ENCODE data around the gene C2orf42.
"Not testable (repeated sequence)": the region's sequence is repeated elsewhere in the genome, so short reads cannot be mapped to it uniquely, and the experiment has no call there.

Gene C2orf42

DNA sequence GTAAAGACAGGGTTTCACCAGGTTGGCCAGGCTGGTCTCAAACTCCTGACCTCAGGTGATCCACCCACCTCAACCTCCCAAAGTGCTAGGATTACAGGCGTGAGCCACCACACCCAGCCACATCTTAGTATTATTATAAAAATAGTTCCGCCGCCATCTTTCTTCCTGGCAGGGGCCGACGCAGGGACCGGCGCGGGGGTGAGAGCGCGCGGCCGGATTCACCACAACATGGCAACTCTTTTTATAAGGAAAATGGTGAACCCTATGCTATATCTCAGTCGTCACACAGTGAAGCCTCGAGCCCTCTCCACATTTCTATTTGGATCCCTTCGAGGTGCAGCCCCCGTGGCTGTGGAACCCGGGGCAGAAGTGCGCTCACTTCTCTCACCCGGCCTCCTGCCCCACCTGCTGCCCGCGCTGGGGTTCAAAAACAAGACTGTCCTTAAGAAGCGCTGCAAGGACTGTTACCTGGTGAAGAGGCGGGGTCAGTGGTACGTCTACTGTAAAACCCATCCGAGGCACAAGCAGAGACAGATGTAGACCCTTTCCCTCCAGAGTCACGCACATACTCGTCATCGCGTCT is 88.4 kb downstream of the C2orf42 start:
- DNase-seq, result not testable (repeated sequence)

DNA sequence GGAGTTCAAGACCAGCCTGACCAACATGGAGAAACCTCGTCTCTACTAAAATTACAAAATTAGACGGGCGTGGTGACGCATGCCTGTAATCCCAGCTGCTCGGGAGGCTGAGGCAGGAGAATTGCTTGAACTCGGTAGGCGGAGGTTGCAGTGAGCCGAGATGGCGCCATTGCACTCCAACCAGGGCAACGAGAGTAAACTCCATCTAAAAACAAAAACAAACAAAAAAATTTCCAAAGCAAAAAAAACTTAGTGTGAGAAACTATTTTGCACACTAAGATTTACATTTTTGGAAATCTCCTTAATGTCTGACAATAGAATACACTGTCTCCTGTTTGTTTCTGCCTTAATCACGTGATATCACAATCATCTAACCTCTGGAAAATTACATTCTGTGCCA is 89.1 kb downstream of the C2orf42 start:
- DNase-seq, result not testable (repeated sequence)

DNA sequence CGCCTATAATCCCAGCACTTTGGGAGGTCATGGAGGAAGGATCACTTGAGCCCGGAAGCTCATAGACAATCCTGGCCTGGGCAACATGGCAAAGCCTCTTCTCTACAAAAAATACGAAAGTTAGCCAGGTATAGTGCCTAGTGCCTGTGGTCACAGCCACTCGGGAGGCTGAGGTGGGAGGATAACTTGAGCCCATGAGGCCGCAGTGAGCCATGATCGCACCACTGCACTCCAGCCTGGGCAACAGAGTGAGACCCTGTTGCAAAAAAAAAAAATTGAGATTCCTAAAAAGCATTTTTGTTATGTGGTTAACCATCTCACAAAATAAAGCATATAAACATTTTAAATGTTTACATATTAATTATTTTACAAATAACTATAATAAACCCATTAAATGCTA is 89.6 kb downstream of the C2orf42 start:
- DNase-seq, result no peak

All from SW 1271 (cell line).